ENCODE data around the gene LSM14A.

DNA sequence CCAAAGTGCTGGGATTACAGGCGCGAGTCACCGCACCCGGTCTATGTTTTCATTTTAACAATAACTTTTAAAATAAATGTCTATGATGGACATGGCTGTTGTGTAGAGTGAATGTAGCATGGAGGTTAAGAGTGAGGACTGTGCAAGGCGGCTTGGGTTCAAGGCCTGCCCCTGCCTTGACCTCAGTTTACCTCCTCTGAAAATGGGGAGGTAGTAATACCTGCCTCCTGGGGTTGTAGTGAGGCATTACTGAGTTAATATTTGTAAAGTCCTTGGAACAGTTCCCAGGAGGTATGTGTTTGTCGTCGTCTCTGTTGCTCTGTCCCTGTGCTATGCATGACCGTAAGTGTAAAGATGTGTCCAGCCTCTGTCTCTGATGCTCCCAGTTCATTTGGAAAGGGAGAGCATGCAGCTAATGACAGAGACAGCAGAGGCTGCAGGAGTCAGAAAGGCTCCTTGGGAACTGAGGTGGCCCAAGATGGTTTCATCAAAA is 91.5 kb downstream of the LSM14A start:
- TF ChIP-seq, protein P1, sequence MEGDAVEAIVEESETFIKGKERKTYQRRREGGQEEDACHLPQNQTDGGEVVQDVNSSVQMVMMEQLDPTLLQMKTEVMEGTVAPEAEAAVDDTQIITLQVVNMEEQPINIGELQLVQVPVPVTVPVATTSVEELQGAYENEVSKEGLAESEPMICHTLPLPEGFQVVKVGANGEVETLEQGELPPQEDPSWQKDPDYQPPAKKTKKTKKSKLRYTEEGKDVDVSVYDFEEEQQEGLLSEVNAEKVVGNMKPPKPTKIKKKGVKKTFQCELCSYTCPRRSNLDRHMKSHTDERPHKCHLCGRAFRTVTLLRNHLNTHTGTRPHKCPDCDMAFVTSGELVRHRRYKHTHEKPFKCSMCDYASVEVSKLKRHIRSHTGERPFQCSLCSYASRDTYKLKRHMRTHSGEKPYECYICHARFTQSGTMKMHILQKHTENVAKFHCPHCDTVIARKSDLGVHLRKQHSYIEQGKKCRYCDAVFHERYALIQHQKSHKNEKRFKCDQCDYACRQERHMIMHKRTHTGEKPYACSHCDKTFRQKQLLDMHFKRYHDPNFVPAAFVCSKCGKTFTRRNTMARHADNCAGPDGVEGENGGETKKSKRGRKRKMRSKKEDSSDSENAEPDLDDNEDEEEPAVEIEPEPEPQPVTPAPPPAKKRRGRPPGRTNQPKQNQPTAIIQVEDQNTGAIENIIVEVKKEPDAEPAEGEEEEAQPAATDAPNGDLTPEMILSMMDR (IDR thresholded peaks at IDR 0.05): no peak
- peak; percentile 38 for TF ChIP-seq POLR2AphosphoS5 (IDR thresholded peaks at IDR 0.05)
- TF ChIP-seq POLR2A (IDR thresholded peaks at IDR 0.05): no peak

Measured in prostate gland (tissue), 2 donors.